Choroid plexus epithelial cell (primary cell): Measurements from ENCODE around the gene SNX1.
"Not testable (repeated sequence)": the region's sequence is repeated elsewhere in the genome, so short reads cannot be mapped to it uniquely, and the experiment has no call there.

Experiments used
- DNase-seq: peaks from one replicate; pipeline ENCODE4 v3.0.0-alpha.2; 2010; ENCODE audit warnings: low read depth
- H3K4me3 ChIP-seq: 2 replicates; pipeline ENCODE4 v1.5.1; 2011; ENCODE audit warnings: low read depth, mild to moderate bottlenecking, control low read depth, low read length, moderate library complexity
- CTCF ChIP-seq: conservative IDR thresholded peaks from 2 replicates; pipeline ENCODE4 v1.5.1; 2011; ENCODE audit warnings: low read depth, mild to moderate bottlenecking, control low read depth, inconsistent platforms, low read length, moderate library complexity

Gene SNX1

GRCh38 chr15:64051407-64052259, 44.1 kb upstream of the SNX1 start:
- TF ChIP-seq CTCF: no peak
- DNase-seq: no peak
- H3K4me3 ChIP-seq: no peak overlapping the region

- no peak for DNase-seq
- H3K4me3 ChIP-seq: no peak overlapping the region
- TF ChIP-seq CTCF: no peak
Measured at GRCh38 chr15:64052925-64053491, 42.8 kb upstream of the SNX1 start.

GRCh38 chr15:64053674-64054073, 42.1 kb upstream of the SNX1 start:
- H3K4me3 ChIP-seq, DNase-seq: not testable (repeated sequence)

- TF ChIP-seq CTCF: no peak
- DNase-seq: no peak
Measured at GRCh38 chr15:64058279-64058678, 37.5 kb upstream of the SNX1 start.

GRCh38 chr15:64059104-64059503, 36.7 kb upstream of the SNX1 start:
- H3K4me3 ChIP-seq, DNase-seq: not testable (repeated sequence)

More at GRCh38 chr15:64058279-64058678, 37.5 kb upstream of the SNX1 start:
- H3K4me3 ChIP-seq: no peak overlapping the region

GRCh38 chr15:64060716-64061115, 35.1 kb upstream of the SNX1 start:
- DNase-seq: no peak
- TF ChIP-seq CTCF: no peak
- no peak overlapping the region for H3K4me3 ChIP-seq

- no peak for TF ChIP-seq CTCF
Measured at GRCh38 chr15:64066451-64066850, 29.3 kb upstream of the SNX1 start.

GRCh38 chr15:64067564-64068030, 28.2 kb upstream of the SNX1 start:
- DNase-seq: peak; percentile 67
- no peak overlapping the region for H3K4me3 ChIP-seq
- peak; percentile 83 for TF ChIP-seq CTCF

More at GRCh38 chr15:64066451-64066850, 29.3 kb upstream of the SNX1 start:
- no peak for DNase-seq
- H3K4me3 ChIP-seq: no peak overlapping the region
